Measurements from ENCODE around the gene DCXR.
"Not testable (repeated sequence)": the region's sequence is repeated elsewhere in the genome, so short reads cannot be mapped to it uniquely, and the experiment has no call there.

Gene DCXR

GRCh38 chr17:82054351-82055022, 17.0 kb upstream of the DCXR start:
- no peak for DNase-seq

- DNase-seq: no peak
Observed at GRCh38 chr17:82053556-82054263, 16.2 kb upstream of the DCXR start.

GRCh38 chr17:82053130-82053529, 15.6 kb upstream of the DCXR start:
- DNase-seq: no peak

GRCh38 chr17:82052638-82053059, 15.2 kb upstream of the DCXR start:
- DNase-seq: no peak

DNA sequence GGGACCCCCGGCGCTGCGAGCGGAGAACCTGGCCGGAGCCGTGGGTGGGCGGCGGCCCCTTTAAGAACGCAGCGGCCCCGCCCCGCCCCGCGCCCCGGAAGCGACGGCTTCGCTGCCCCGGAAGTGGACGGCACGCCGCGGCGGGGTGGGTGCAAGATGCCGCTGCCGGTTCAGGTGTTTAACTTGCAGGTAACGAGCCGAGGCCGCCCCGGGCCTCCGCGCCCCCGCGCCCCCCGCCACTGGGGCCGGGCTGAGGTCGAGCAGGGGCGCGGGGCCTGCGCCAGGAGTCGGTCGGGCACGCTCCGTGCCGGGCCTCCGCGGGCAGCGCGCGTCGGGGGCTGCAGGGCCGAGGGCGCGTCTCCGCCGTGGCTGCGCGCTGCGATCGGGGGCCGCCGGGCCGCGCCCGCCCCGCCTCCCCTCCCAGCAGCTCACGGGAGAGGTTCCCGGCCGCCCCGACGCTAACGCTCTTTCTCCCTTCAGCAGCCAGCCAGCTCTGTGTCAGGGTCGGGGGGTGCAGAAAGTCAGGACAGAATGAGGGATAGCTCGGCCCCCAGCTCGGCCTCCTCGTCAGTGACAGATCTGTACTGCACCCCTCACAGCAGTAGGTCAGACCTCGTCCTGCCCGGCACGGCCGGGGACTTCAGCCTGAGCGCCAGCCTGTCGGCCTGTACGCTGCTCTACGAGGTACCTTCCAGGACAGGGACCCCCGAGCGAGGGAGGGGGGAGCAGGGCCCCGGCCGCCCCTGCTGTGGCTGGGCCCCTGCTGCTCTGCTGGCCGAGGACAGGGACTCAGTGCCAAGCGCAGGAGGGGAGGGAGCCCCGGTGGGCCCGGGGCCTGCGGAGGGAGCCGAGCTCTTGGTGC, 14.5 kb upstream of the DCXR start, which contains the start of the genes GPS1 and RFNG:
GPS1 (plus strand) TSS at position 123 of the 862 bp plus-strand sequence; CDS start at position 157, 34 bp downstream.
RFNG (minus strand) TSS at position 36 of the 862 bp plus-strand sequence. CDS start 45 bp downstream, outside the sequence.
- peak; percentile 75 to 79 for DNase-seq

DNA sequence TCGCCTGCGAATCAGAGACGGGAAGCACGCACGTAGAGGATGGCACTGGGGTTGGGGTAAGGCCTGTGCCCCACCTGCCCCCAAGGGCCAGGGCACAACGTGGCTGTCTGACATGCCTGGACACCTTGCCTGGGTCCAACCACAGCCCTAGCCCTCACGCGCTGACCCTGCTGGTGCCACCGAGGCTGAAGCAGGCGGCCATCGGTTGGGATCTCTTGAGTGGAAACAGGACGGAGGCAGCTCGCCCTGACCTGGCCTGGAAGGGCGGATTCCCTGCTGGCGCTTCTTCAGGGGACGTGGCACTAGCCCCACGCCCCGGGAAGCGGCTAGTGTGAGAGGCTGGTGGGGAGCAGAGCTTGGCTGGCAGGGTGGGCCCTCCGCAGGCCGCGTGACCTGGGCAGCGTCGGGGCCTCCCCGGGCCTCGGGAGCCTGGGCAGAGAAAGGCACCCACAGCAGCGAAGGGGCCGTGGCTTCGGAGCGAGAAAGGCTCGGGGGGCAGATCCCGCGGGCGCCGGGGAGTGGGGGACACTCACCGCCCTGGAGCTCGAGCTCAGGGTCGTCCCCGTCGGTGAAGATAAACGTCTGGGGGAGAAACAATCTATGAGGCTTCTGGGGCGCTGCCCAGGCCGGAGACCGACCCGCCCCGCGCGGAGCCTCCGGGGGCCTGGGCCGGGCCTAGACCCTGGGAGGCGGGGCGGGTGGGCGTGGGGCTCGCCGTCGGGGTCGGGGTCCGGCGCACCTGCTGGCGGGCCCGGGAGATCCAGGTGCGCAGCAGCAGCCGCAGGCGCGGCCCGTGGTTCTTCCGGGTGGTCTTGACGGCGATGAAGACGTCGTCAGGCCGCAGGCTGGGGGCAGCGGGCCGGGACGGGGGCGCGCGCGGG, 13.5 kb upstream of the DCXR start:
- no peak for DNase-seq

DNA sequence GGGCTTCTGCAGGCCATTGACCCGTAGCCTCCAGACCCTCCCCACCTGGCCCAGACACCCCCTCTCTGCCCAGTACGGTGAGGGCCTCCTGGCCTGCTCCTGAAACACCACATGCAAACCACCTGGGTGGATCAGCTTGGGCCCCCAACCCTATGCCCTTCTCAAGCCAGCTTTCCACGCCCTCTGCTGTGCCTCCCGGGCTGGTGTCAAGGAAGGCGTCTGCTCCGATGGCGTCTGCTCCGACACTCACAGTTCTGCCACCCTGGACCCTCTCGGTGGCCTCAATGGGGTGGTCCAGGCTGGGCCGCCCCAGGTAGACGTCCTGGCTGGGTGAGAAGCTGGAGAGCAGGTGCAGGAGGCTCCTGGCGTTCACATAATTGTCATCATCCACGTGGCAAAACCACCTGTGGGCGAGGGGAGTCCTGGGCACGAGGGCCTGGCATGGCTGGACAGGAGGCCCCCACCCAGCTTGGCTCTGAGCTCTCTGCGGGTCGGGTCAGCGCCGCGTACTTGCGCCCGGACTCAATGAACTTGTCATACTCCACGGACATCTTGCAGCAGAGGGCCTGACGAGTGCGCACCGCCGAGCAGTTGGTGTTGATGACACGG, 12.8 kb upstream of the DCXR start:
- DNase-seq: no peak

DNA sequence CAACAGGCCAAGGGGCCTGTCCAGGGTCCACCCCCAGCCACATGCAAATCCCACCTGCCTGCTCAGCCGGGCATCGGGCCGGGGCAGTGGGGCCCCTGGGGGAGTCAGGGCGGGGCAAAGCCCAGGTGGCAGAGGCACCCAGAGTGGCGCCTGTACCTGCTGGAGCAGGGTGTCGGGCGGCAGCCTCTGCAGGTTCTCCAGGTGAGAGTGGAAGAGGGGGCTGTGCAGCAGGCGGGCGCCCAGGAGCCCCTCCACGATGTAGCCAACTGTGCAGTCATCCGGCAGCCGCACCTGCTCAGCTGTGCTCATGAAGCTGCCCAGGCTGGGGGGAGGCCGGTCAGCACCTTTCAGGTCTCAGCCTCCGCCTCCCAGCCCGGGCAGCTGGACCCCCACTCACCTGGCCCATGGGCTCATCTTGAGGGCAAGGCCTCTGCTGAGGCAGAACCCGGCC, 12.0 kb upstream of the DCXR start:
- DNase-seq: no peak

DNA sequence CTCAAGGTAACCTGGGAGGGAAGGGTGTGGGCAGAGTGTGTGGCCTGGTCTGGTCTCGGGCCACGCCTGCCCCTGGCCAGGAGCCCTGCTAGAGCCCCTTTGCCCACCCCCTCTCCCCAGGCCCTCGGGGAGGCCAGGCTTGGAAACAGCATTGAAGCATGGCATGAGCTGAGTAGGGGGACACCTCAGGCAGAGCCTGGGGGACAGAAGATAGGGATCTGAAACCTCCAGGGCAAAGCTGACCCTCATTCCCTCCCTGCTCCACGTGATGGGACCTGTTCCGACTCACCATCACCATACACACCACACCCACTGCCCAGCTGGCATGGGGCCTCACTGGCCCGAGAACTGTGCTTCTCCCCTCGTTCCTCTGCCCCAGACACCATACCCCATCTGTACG, 11.6 kb upstream of the DCXR start:
- DNase-seq: no peak

DNA sequence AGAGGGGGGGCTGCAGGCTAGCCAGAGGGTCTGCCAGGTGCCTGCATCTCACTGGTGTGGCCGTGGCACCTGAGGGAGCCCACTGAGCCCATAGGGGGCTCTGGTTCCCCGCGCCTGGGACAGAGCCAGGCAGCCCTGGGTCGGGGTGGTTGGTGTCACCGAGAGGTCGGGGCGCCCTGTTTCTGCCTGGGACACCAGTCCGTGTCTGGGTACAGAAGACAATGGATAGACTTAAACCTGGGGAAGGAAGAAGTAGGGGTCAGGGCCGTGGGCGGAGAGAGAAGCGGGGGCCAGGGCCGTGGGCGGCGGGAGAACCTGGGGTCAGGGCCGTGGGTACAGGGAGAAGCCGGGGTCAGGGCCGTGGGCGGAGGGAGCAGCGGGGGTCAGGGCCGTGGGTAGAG, 11.1 kb upstream of the DCXR start:
- no peak for DNase-seq

- DNase-seq: no peak
Observed at GRCh38 chr17:82047914-82048570, 10.5 kb upstream of the DCXR start.

DNA sequence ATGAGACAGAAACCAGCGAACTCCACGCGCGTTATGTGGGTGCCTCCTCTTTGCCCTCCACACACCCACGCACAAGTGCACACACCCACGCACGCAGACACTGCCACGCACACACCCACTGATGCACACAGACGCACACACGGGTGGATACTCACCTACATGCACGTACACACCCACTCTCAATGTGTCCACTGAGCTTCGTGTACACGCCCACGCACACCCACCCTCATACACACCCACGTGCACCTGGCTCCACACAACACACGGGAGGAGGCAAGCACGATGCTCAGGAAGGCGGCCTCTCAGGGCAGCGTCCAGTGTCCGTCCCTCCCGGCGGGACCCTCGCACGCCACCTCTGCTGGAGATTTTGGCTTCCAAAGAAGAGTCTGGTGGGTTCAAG, 9.9 kb upstream of the DCXR start:
- no peak for DNase-seq

- DNase-seq: no peak
Observed at GRCh38 chr17:82046903-82047302, 9.4 kb upstream of the DCXR start.

- no peak for DNase-seq
Observed at GRCh38 chr17:82045936-82046484, 8.5 kb upstream of the DCXR start.

DNA sequence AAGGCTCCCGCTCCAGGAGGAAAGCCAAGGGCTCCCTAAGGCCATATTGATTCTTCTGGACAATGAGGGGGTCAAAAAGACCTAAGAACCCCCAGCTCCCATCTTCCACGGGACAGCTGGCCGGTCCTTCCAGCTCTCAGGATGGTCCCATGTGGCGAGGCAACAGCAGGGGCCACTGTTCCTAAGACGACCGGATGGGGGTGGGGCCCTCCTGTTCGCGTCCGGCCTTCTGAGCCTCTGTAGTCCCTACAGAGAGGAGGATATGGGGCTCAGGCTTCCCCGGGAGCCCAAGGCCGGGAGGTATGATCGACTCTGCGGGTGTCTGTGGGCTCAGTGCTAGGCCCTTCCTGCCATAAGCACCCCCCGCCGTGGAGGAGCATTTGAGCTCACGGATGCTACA, 6.0 kb upstream of the DCXR start:
- no peak for DNase-seq

DNA sequence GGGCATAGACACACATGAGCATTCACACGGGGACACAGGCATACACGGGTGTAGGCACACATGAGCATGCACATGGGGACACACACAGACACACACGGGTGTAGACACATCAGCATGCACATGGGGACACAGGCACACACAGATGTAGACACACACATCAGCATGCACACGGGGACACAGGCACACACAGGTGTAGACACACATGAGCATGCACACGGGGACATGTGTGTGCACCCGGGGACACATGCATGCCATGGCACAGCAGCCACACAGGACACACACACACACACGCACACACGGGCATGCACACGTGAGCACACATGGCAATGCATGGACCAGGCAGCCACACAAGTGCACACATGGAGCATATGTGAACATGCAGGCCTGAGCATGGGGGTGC, 5.2 kb upstream of the DCXR start:
- no peak for DNase-seq

GRCh38 chr17:82041144-82041814, 3.8 kb upstream of the DCXR start:
- no peak for DNase-seq

DNA sequence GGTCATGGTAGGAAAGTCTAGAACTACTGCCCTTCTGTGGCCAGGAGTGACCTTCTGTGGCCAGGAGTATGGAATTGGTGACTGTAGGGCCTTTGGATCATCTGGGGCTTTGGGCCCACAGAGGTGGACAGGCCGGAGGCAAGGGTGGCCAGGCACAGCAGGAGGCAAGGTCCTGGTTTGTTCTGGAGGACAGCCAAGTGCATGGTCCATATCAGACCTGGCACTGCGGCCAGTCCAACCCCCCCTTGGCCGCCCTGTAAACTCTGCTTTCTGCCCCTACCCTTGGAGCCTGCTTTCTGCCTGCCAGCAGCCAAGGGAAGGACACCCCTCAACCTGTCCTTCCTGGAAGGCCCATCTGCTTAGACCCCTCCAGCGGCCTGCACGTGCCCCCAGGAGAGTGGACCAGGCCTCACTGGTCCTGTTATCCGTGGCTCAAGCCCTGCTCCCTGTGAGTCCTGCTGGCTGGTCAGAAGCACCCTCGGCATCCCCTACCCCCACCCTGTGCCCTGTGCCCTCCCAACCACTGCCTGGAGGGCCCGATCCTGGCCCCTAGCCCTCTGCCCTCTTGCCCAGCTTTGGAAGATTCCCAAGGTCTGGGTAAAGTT, 2.3 kb upstream of the DCXR start:
- no peak for DNase-seq

GRCh38 chr17:82038796-82039409, 1.4 kb upstream of the DCXR start:
- not testable (repeated sequence) for DNase-seq

DNA sequence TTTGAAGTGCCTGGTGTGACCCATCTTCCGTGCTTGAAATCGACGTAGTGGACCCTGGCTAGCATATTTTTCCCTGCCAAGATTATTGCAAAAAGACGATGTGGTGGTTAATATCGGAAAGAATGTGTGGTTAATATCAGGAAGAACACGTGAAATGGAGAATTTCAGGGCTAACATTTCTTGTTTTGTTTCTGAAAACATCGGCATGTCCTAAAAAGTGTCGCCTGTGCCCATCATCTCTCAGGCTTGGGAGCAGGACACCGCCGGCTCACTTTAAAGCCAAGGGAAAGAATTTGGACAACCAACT, 345 bp upstream of the DCXR start:
- DNase-seq: no peak

Data from CD4-positive, alpha-beta T cell treated with Interleukin-1 beta for 1 hour (primary cell).